Measurements from ENCODE around the gene ARRB2. TPM values are rescaled to one million over a fixed set of nuclear protein-coding genes. Genes with fewer than 3 reads are reported as not detected.

Gene ARRB2
- total and polyA plus RNA-seq, 2 of the 8 experiments (the other 6 are each of a cell fraction or from before 2014, with no cell fraction given) = 72.4 to 101 TPM

- TF ChIP-seq HDAC2 (IDR thresholded peaks at IDR 0.05; ENCODE audit: borderline replicate concordance in 1 of 2, low read depth in 2 of 2, low read length in 2 of 2) = no peak
- no peak for TF ChIP-seq POLR2AphosphoS5 (IDR thresholded peaks at IDR 0.05; ENCODE audit: low read depth, low read length)
- TF ChIP-seq USF2 (IDR thresholded peaks at IDR 0.05; ENCODE audit: low read length) = no peak
Measured at GRCh38 chr17:4718276-4718675, 7.8 kb downstream of the ARRB2 start (continued).

All from H1 (cell line).